Naive thymus-derived CD8-positive, alpha-beta T cell (primary cell): ENCODE results near the gene PDZK1IP1. TPM values are rescaled to one million over a fixed set of nuclear protein-coding genes. Genes with fewer than 3 reads are reported as not detected.

Experiments
- ATAC-seq, 2 donors: fragments of 150-1000 bp; cut with Tn5 transposase in 1 of 2; sonication (Bioruptor Pico), chemical (Tn5 transposase) in 1 of 2; 1 replicate in 1 of 2; 2 replicates in 1 of 2; pipeline ENCODE4 v1.10.0; 2021; ENCODE audit warnings: mild to moderate bottlenecking in 2 of 2, moderate library complexity in 2 of 2
- POLR2A ChIA-PET: fragments of 350-600 bp; sonication (Branson Sonifier 250); formaldehyde crosslinking; loops from one replicate; lab custom pipeline; 2021; ENCODE audit warnings: antibody characterized with exemption; lab: Charles Lee
- DNase-seq, 10 donors: peaks; one replicate each; pipeline versions ENCODE4 v3.0.0 to v3.0.0-alpha.2; 2020 to 2022
- H3K27ac Mint-ChIP-seq, 10 donors: one replicate each; pipeline ENCODE4 v1.8.0; 2020 to 2022; ENCODE audit warnings: mild to moderate bottlenecking in 10 of 10, mixed read lengths in 10 of 10, moderate library complexity in 4 of 10, inconsistent platforms in 1 of 10
- H3K27me3 Mint-ChIP-seq, 5 donors: one replicate each; pipeline ENCODE4 v1.8.0; 2021 to 2022; ENCODE audit warnings: mixed read lengths in 5 of 5
- H3K36me3 Mint-ChIP-seq, 3 donors: one replicate each; pipeline ENCODE4 v1.8.0; 2020 to 2022; ENCODE audit warnings: mixed read lengths in 3 of 3, mild to moderate bottlenecking in 2 of 3, inconsistent platforms in 1 of 3
- H3K4me1 Mint-ChIP-seq, 4 donors: one replicate each; pipeline ENCODE4 v1.8.0; 2021 to 2022; ENCODE audit warnings: mixed read lengths in 4 of 4
- H3K4me3 Mint-ChIP-seq, 10 donors: one replicate each; pipeline ENCODE4 v1.8.0; 2020 to 2022; ENCODE audit warnings: mild to moderate bottlenecking in 10 of 10, mixed read lengths in 10 of 10, moderate library complexity in 6 of 10, inconsistent platforms in 1 of 10
- H3K9me3 Mint-ChIP-seq, 9 donors: one replicate each; pipeline ENCODE4 v1.8.0; 2020 to 2022; ENCODE audit warnings: mixed read lengths in 9 of 9, mild to moderate bottlenecking in 3 of 9, inconsistent platforms in 1 of 9, moderate library complexity in 1 of 9
- polyA plus RNA-seq, 3 donors: library from polyadenylated mRNA; unstranded; fragments of 300-500 nt; fragmentation: Illumina TruSeq; gene quantifications; one replicate each; pipeline ENCODE4 v1.2.3, GENCODE V29; 2021
- total RNA-seq, 8 experiments: library from RNA in 2 of 8; stranded (reverse) in 2 of 8; gene quantifications; one replicate each; pipeline ENCODE4 v1.2.3 and lab custom pipeline; 2021 to 2026

The PDZK1IP1 gene
- total and polyA plus RNA-seq, 5 experiments from 2014 or later, result not detected

DNA sequence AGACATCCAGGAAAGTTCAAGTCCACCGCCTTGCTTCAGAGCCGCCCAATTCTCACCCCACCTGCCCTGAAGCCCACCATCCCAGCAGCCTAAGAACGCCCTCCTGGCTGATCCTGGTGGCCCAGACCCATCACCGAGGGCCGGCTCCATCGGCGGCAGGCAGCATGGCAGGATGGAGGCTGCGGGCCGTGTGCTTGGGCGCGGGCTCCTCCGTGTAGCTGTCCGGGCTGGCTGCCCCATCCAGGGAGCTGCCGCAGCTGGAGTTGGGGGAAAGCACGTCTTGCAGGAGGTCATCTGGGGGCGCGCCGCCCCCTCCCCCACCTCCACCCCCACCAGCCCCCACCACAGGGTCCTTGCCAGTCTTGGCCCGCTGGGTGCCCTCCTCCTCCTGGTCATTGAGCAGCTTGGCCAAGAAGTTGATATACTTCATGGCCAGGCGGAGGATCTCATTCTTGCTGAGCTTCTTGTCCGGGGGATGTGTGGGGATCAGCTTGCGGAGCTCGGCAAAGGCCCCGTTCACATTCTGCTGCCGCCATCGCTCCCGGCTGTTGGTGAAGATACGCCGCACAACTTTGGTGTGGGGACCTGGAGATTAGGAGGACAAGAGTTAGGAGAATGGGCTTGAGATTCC is 29.9 kb upstream of the PDZK1IP1 start:
- Mint-ChIP-seq H3K4me1 (no peaks in the 10 kb centered on the region), H3K4me3 (no peak overlapping the region), H3K9me3 (peaks cover 0 to 2% (median 0%) of the 10 kb centered on the region in 9 donors), H3K36me3 (no peaks in the 10 kb centered on the region), H3K27me3 (peaks cover 3 to 19% (median 16%) of the 10 kb centered on the region in 5 donors), H3K27ac (no peak overlapping the region)
- ATAC-seq, result no peak
- POLR2A ChIA-PET, result no interaction called here
- DNase-seq, result no peak

DNA sequence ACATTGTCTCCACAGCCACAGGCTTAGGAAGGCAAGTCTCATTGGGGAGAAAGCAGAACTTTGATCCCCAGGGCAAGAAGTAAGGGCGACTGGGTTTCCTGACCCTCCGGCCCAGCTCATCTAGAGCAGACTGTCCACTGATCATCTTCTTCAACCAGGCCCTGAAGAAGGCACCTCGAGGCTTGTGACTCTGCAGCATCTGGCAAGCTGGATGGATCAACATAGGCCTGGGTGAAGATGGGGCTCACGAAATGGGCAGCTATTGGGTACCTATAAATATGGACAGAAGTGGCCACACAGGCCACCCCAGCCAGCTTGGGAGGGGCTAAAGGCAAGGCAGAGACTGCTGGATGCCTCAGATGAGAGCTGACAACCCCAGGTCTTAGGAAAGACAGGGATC is 29.2 kb upstream of the PDZK1IP1 start:
- peaks cover 3 to 19% (median 16%) of the 10 kb centered on the region in 5 donors for H3K27me3 Mint-ChIP-seq
- no peak overlapping the region for H3K4me3 Mint-ChIP-seq
- H3K9me3 Mint-ChIP-seq, result peaks cover 0 to 2% (median 0%) of the 10 kb centered on the region in 9 donors
- H3K36me3 Mint-ChIP-seq, result no peaks in the 10 kb centered on the region
- no peak for DNase-seq
- H3K4me1 Mint-ChIP-seq, result no peaks in the 10 kb centered on the region
- ATAC-seq, result no peak
- no peak overlapping the region for H3K27ac Mint-ChIP-seq
- POLR2A ChIA-PET, result no interaction called here

DNA sequence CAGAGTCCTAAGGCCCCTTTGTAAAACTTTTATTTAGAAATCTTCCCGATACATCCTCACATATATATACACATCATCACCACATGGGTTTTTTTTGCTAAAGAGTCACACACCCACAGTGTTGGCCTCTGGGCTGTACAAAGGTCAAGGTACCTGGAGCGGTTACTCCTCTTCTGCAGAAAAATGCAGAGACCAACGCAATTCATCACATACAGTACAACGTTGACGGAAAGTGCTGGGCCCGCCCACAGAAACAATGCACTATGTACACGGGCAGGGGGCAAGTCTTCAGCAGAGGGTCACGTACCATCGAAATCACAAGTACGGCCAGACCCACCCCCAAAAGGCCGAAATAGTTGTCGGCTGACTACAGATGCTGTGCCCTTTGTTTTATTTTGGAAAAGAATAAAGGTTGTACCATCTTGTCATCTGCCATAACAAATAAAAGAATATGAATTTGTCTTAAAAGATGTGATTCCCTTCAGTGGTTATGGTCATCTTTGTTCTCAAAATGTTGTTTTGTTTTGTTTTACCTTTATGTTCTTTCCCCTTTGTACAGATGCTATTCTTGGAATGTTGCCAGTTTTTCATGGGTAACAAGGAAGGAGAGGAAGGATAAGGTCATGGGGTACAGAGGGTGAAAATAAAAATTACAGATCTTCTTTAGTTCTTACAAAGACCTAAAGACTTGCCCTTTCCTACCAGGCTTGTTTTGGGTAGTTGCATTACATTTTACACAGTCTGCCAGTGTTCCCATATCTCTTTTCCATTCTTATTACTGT is 26.6 kb upstream of the PDZK1IP1 start:
- Mint-ChIP-seq H3K4me1 (no peaks in the 10 kb centered on the region), H3K4me3 (no peak overlapping the region), H3K27me3 (peaks cover 3 to 15% (median 11%) of the 10 kb centered on the region in 5 donors), H3K27ac (no peak overlapping the region), H3K36me3 (no peaks in the 10 kb centered on the region), H3K9me3 (peaks cover 0 to 2% (median 0%) of the 10 kb centered on the region in 9 donors)
- POLR2A ChIA-PET, result no interaction called here
- ATAC-seq (no peak), DNase-seq (no peak)

DNA sequence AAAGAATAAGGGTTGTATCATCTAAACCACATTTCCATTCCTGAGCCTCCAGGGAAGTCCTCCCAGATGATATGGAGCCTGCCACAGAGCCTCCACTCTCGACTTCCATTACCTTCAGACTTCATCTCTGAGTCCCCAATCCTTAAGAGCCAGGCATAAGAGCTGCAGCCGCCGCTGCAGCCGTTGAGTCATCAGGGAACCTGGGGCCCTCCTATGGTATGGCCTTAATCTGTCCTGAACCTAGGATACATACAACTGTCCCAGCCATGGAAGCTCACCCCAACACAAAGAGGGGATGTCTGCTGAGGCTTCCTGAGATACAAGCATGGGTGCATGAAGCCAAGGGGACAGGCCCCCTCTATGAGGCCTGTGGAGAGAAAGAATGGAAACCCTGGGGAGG is 25.9 kb upstream of the PDZK1IP1 start:
- Mint-ChIP-seq H3K27ac (no peak overlapping the region), H3K27me3 (peaks cover 3 to 11% (median 7%) of the 10 kb centered on the region in 5 donors), H3K9me3 (no peaks in the 10 kb centered on the region), H3K36me3 (no peaks in the 10 kb centered on the region), H3K4me3 (no peak overlapping the region), H3K4me1 (no peaks in the 10 kb centered on the region)
- no peak for DNase-seq
- ATAC-seq, result no peak
- POLR2A ChIA-PET, result no interaction called here

DNA sequence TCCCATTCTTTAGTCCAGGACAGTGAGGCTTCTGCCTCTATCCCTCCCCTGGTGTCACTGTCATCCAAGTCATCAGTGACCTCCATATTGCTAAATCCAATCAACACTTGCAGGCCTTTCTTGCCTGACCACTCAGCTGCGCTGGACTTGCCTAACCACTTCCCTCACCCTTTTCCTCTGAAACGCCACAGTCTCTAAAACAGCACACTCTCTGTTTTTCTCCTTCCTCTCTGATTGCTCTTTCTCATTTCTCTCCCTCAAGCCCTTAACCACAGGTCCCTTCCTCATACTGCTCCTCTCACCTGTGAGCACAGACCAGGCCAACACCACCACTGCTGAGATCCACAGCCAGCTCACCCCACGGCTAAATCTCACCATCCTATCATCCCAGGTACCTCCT is 24.7 kb upstream of the PDZK1IP1 start:
- Mint-ChIP-seq H3K9me3 (no peaks in the 10 kb centered on the region), H3K36me3 (no peaks in the 10 kb centered on the region)

DNA sequence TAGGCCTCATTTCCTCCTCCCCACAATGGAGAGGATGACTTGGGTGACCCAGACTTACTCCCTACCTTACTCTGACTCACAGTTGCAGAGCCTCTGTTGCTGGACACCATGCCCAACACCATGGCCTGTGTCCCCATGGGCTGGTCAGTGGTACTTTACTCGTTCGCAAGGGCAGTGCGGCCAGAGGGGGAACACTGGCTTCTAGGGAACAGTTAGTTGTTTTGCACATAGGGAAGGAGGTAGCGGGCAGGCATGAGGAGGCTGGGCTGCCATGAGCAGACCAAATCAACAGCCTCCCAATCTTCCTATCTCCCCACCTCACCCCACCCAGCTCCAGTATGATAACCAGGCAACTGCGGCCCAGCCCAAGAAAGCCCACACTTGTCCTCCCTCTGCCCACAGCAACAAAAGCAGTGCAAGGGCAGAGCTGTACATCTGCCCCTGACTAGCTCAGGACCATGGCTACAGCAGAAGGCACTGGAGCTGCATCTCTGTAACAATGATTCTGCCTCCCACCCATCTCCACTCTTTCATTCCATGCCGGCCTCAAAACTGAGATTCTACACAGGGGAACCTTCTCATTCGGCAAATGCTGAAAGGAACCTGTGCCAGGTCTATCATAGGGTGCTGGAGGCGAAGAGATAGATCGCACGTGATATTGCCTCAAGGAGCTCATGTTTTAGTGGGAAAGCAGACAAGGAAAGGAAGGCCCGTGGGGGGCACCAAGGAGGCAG is 23.6 kb upstream of the PDZK1IP1 start:
- Mint-ChIP-seq H3K27me3 (peaks cover 4 to 17% (median 14%) of the 10 kb centered on the region in 5 donors), H3K4me3 (no peak overlapping the region), H3K36me3 (no peaks in the 10 kb centered on the region), H3K9me3 (no peaks in the 10 kb centered on the region), H3K4me1 (no peaks in the 10 kb centered on the region), H3K27ac (no peak overlapping the region)
- ATAC-seq, result no peak
- no peak for DNase-seq
- POLR2A ChIA-PET, result no interaction called here

More for the DNA sequence above, 24.7 kb upstream of the PDZK1IP1 start:
- peaks cover 4 to 9% (median 8%) of the 10 kb centered on the region in 5 donors for H3K27me3 Mint-ChIP-seq
- no peak overlapping the region for H3K4me3 Mint-ChIP-seq
- POLR2A ChIA-PET, result interaction anchor here (0.8 kb wide), 1 partner anchor 10 kb away, joined by 3 read pairs; no protein-coding TSS in a partner anchor
- H3K27ac Mint-ChIP-seq, result no peak overlapping the region
- ATAC-seq (no peak), DNase-seq (no peak)
- H3K4me1 Mint-ChIP-seq, result no peaks in the 10 kb centered on the region

DNA sequence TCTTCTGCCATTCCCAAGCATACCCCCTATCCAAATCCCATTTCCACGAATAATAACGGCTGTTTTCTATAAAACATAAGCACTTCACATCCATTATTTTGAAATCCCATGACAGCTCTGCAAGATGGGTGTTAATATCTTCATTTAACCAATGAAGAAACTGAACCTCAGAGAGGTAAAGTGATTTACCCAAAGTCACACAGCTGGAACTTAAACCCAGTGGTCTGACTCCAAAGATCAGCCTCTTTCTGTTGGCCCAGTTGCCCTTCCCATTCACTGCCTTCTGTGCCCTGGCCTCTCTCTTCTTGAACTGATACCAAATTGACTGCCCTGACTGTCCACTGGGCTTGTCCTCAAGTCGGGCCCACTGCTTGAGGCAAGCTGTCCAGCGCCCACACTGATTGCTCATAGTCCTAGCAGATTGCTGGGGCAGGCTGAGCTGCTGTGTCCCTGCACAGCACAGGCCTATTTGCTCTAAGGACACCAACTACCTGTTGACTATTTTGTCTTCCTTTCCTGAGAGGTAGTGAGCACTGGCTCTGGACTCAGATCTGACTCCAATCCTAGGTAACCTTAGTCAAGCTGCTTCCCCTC is 22.9 kb upstream of the PDZK1IP1 start:
- no peak for DNase-seq
- POLR2A ChIA-PET, result no interaction called here
- Mint-ChIP-seq H3K27ac (no peak overlapping the region), H3K9me3 (no peaks in the 10 kb centered on the region), H3K36me3 (no peaks in the 10 kb centered on the region), H3K27me3 (peaks cover 4 to 18% (median 17%) of the 10 kb centered on the region in 5 donors), H3K4me3 (no peak overlapping the region), H3K4me1 (no peaks in the 10 kb centered on the region)
- ATAC-seq, result no peak

DNA sequence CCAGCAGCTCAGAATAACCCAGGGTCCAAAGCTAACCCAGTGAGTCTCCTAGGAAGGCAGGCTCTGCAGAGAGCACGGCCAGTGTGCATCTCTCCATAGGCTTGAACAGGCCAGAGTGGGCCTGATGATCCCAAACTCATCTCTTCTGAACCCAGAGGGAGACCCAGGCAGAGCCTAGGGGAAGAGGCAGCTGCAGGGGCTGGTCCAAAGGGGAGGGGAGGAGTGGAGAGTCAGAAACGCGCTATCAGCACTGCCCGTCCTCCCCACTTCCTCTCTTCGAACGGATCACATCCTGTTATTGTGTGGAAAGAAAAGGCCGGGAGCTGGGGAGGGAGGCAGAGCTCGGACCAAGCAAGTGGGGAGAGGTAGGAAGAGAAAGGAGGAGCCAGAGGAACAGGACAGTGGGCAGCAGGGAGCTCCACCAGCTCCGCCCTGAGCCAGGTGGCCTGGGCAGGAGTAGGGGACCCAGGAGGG is 22.0 kb upstream of the PDZK1IP1 start:
- Mint-ChIP-seq H3K4me3 (no peak overlapping the region), H3K27me3 (peaks cover 4 to 18% (median 17%) of the 10 kb centered on the region in 5 donors), H3K27ac (no peak overlapping the region), H3K9me3 (no peaks in the 10 kb centered on the region), H3K4me1 (no peaks in the 10 kb centered on the region), H3K36me3 (no peaks in the 10 kb centered on the region)
- no peak for ATAC-seq
- DNase-seq, result no peak
- POLR2A ChIA-PET, result no interaction called here

DNA sequence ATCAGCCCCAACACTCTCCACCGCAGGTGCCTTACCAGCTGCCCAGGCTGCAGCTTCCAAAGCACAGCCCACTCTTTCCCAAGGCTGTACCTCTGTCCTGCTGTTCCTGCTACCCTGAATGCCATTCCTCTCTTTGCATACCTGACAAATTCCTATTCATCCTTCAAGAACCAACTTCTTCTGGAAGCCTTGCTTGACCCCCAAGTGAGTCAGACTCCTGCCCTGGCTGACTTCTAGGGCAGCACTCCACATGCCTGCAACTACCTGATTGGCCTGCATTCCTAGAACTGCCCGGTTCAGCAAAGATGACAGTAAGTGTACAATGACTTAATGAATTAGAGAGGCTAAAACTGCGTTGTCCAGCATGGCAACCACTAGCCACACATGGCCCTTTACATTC is 20.8 kb upstream of the PDZK1IP1 start:
- Mint-ChIP-seq H3K9me3 (no peaks in the 10 kb centered on the region), H3K27me3 (peaks cover 5 to 29% (median 22%) of the 10 kb centered on the region in 5 donors), H3K4me3 (no peak overlapping the region), H3K36me3 (no peaks in the 10 kb centered on the region), H3K27ac (no peak overlapping the region), H3K4me1 (no peaks in the 10 kb centered on the region)
- no peak for ATAC-seq
- DNase-seq, result no peak
- POLR2A ChIA-PET, result no interaction called here

DNA sequence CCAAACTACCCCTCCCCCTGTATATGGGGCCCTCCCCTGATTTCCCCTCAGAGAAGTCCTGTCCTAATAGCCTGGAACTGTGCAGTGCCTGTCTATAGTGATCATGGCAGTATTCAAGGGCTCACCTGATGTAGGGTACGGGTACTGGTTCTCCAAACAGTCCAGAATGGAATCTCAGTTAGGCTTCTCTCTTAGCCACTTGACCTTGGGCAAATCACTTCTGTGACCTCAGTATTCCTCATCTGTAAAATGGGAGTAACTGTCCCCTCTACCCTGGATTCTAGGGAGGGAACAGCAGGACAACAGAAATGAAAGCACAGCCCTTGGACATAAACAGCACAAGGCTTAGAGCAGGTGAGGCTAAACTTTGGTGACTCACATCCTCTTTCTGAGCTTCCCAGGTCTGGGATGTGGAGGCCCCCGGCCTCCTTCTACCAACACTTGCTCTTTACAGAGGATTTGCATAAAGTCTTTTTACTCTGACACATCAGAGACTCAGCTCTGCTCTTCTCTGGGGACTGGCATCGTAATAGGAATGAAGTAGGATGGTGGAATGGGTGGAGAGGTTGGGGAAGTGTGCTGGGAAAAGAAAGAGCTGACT is 20.0 kb upstream of the PDZK1IP1 start:
- Mint-ChIP-seq H3K27me3 (peaks cover 5 to 36% (median 22%) of the 10 kb centered on the region in 5 donors), H3K4me3 (no peak overlapping the region), H3K9me3 (no peaks in the 10 kb centered on the region), H3K36me3 (no peaks in the 10 kb centered on the region), H3K27ac (no peak overlapping the region), H3K4me1 (no peaks in the 10 kb centered on the region)
- ATAC-seq (no peak), DNase-seq (no peak)
- POLR2A ChIA-PET, result no interaction called here

DNA sequence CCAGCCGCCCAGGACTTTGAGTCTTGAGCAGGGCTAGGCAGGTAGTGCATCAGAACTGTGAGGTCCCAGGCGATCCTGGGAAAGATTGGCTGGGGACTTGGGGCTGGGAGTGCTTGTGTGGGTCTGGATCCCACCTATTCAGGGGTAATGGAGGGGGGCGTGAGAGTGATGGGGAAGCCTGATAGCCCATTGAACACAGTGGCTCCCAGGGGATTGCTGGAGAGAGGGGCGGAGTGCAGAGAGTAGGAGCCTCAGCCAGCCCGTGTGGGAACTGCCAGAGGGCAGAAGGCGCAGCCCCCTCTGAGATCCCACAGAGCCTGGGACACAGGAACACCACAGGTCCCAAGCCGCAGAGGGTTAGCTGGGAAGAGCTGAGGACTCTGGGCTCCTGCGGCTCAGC is 19.3 kb upstream of the PDZK1IP1 start:
- ATAC-seq (no peak), DNase-seq (no peak)
- peak overlapping the region in 1 of 10 donors; percentile 20 for H3K27ac Mint-ChIP-seq
- POLR2A ChIA-PET, result no interaction called here
- peaks cover 9 to 43% (median 22%) of the 10 kb centered on the region in 5 donors for H3K27me3 Mint-ChIP-seq
- H3K4me1 Mint-ChIP-seq, result no peaks in the 10 kb centered on the region
- H3K4me3 Mint-ChIP-seq, result no peak overlapping the region
- no peaks in the 10 kb centered on the region for H3K9me3 Mint-ChIP-seq
- no peaks in the 10 kb centered on the region for H3K36me3 Mint-ChIP-seq

DNA sequence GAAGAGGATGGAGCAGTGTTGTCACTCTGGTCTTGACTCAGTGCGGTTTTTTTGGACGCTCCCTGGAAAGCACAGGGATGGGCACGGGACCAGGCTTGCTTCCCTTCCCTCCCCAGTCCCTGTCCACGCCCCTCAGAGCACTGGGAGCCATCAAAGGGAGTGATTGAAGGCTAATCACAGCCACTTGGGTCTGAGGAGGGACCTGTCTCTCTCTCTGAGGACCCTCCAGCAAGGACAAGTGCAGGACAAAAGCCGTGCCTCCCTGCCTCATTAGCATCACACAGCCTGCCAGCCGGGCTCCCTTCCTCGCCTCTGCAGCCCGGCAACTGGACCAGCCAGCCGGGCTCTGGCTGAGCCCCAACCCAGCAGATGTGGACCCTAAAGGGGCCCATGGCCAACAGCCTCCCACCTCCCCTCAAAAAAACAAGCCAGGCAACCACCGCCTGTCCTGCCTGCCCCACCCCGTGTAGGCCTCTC is 18.6 kb upstream of the PDZK1IP1 start:
- Mint-ChIP-seq H3K36me3 (no peaks in the 10 kb centered on the region), H3K27ac (peak overlapping the region in 1 of 10 donors; percentile 21), H3K9me3 (no peaks in the 10 kb centered on the region), H3K4me1 (no peaks in the 10 kb centered on the region), H3K27me3 (peaks cover 12 to 50% (median 22%) of the 10 kb centered on the region in 5 donors), H3K4me3 (no peak overlapping the region)
- POLR2A ChIA-PET, result no interaction called here
- DNase-seq (no peak), ATAC-seq (no peak)
